HG03175 (cell line): Measurements from ENCODE around the gene SLC5A9.
"Not testable (repeated sequence)": the region's sequence is repeated elsewhere in the genome, so short reads cannot be mapped to it uniquely, and the experiment has no call there.

Experiments used
- ATAC-seq: cut with Tn5 transposase; IDR thresholded peaks from one replicate; pipeline ENCODE4 v1.9.1; 2021; ENCODE audit warnings: mild to moderate bottlenecking, moderate library complexity; ENCODE audit not compliant: unreplicated experiment

Gene SLC5A9

DNA sequence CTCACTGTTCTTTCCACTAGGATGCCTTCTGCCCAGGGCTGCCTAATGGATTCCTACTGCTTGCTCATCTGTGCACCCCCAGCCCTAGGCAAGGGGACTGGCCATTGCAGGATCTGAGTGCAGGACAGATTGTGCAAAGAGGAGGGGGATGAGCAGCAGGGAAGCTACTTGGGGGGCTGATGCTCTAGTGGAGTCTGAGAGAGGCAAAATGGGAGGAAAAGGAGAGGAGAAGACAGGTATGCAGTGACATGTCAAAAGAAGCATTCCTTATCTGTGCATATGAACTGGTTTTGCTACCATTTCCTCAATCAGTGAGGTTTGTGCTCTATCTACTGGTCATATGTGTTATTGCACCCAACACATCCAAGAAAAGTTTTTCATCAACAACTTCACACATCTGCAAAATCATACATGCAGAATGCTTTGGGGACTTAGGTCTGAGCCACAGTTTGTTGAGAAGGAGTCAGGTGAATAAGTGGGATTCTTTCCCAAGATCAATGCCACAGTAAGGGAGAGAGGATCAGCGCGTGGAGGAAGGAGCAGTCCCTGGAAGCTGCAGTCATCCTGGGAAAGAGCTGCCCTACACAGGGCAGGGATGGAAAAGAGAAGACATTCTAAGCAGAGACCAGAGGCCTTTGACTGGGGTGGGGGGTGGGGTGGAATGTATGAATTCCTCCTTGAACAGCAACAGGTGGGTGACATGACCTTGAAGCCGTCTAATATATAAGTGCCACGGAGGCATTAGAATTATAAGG lies 14.4 kb downstream of the SLC5A9 start:
- peak; percentile 68 for ATAC-seq

DNA sequence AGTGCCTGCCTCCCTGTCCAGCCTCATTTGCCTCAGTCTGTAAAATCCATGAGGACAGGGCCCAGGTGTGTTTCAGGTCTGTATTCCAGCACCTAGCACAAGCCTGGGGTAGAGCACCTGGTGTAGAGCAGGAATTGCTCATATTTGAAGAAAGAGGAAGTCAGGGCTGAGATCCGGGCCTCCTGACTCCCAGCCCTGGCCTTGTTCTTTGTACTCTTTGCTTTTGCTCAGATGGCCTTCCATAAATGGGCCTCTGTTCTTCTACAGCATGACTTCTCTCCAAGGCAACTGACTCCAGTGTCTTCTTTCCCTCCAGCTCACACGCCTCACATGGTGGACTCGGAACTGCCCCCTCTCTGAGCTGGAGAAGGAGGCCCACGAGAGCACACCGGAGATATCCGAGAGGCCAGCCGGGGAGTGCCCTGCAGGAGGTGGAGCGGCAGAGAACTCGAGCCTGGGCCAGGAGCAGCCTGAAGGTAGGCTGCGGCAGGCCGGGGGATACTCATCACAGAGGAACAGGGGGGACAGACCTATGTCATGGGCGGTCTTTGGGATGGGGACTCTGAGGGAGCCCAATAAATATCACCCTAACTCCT lies 19.7 kb downstream of the SLC5A9 start:
- ATAC-seq, result no peak

DNA sequence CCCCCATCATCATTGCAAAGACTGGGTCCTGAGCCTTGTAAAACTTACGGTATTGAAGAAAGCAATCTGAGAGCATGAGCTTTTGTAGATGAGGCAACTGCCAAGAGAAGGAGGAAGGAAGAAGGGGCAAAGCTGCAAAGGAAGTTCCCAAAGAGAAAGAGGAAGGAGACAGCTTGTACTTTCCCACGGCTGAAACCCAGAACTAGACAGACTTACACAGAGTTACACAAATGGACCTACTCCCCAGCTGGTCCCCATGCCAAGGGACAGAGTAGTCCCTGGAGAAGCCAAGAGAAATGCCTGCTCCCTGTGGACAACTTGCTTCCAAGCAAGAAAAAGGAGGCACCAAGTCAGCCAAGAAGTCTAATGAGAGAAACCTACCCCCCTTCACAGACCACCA lies 22.6 kb downstream of the SLC5A9 start:
- ATAC-seq, result no peak

DNA sequence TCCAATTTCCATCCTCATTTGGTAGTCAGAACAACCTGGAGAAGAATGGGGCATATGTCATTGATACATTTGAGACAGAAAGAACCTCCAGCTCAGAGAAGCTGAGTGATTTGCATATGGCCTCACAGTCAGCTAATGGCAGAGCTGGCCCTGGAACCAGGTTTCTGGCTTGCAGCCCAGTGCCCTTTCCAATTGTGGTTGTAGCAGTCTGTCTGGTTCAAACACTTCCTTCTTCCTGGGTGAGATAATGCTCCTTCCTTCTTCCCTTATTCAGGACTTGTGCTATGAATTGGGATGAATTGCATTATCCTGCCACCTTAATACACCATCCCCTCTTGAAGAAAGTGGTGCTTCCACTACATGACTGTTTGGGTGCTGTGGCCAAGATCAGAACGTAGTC lies 24.2 kb downstream of the SLC5A9 start:
- ATAC-seq, result no peak

DNA sequence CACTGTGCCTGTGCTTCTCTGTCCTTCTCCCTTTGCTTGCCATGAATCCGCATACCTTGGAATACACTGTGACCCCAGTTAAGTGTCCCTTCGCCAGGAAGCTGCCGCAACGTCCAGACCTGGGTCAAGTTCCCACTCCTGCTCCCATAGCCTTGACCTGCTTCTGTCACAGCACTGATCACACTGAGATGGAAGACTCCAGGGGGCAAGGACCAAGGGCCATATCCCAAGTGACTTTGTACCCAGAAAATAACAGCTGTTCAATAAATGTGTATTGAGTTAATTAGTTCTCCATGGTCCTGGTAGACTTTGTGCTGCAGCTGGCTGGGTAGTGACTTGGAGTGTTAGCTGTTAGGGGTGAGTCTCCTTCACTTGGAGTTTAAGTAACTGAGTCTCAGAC lies 25.8 kb downstream of the SLC5A9 start:
- no peak for ATAC-seq

DNA sequence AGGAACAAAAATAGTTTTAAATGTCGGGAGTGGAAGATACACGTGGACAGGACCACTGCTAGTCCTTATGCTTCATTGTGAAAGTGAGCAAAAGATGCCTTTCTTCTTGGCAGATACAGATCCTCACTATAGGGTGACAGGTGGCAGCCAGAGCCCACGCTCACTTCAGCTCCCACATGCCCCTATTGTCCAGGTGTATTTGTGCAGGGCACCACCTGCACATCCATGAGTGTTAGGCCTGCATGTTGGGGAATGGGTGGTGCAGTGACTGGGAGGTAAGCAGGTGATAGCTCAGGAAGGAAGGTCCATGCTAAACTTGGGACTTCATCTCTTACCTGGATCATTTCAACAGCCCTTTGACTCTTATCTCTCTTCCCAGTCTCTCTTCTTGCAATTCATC lies 27.4 kb downstream of the SLC5A9 start:
- ATAC-seq, result no peak

DNA sequence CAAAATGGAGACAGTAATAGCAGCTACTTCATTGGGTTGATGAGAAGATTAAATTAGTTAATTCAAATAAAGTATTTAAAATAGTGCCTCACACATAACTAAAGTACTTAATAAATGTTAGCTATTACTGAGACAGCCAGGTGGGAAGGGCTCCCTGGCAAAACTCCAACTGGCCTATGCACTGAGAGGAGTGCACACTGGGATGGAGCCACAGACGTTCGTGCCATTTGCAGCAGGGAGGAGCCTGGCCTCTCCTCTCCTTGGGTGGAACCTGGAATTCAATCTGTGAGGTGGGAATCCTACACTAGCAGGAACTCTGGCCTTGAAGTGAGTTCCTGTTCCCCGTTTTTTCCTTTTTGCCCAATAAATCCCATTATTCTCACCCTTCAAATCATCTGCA lies 28.1 kb downstream of the SLC5A9 start:
- no peak for ATAC-seq

DNA sequence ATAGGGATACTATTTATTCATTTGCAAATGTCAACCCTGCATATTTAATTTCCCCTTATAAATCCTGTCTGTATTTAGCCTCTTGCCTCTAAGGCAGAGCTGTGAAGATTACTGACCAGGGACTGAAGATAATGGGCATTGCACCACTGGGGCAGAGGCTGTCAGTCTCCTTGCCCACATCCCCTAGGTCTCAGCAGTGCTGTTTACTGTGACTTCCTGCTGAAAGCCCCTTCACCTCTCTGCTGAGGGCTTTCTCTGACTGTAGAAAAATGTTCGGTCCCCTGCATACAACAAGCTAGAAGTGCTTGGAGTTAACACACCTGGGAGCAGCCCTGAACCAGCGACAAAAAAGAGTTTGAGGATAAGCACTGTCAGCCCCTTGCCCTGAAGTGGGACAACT lies 28.8 kb downstream of the SLC5A9 start:
- no peak for ATAC-seq

DNA sequence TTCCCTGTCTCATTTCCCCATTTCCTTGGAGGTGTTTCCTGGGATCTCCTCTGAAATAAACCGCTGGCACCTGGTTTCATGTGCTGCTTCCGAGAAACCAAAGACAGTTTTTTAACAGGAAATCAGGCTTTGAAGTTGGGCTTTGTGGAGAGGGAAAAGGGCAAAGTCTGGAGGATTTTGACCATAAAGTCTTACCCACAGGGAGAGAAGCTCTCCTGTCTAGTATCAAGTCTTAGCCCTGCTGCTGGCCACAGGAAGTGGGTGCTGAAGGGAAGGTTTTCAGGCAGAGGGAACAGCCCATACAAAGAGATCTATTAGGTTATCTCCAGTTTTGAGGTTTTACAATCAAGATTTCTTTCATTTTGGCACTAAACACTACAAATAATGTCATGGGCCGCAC lies 29.3 kb downstream of the SLC5A9 start:
- no peak for ATAC-seq

DNA sequence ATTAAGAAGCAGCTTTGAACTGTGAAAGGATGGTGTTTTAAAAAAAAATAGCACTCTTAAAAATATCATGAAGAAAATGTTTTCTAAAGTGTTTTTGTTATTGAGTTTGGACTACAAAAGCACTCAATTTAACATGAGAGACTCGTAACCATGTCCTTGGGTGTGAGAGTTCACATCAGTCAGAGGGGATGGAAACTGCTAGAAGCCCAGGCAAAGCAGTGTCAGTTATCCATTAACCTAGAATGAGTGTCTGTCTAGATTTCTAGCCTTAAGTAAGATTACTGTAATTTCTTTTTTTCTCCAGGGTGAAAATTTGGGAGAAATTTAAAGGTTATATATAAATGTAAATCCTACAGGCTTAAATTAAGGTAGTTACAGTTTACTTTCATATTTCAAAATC lies 31.7 kb downstream of the SLC5A9 start:
- no peak for ATAC-seq

DNA sequence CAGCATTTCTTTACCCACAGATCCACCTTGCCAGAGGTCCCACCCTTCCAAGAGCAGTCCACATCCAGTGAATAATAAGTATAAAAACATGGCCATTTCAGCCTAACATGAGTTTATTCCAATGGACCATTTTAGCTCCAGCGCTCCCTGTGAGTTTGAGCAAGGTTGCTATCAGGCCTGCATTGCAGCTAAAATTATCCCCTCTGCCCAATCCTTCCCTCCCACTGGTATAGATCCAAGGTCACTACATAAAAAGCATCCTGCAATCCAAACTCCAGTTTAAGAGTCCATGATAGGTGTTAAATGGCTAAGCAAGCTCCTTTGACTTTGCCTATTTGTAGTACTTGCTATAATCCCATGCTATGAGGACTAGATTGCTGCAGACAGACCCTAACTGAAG lies 35.6 kb downstream of the SLC5A9 start:
- ATAC-seq, result no peak

DNA sequence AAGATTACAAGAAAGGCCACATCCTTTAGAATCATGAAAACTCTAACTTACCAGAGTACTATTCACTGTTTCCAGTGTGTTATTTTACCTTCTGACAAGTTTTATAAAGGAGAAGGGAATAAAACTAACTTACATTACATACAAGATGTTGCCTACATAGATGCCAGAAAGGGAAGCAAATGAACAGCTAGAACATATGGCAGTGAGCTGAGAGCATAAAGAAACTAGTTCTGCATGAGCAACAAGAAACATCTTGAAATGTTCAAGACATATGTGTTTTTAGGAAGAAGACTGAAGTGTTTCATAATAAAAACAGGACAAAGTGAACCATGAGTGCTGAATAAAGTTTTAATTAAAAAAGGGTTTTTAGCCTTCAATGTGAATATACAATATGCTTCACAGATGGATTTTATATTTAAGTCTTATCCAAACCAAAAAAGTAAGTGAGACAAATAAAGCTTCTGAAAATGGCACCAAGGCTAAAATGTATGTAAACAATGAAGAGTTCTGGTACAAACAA lies 39.4 kb downstream of the SLC5A9 start:
- no peak for ATAC-seq

DNA sequence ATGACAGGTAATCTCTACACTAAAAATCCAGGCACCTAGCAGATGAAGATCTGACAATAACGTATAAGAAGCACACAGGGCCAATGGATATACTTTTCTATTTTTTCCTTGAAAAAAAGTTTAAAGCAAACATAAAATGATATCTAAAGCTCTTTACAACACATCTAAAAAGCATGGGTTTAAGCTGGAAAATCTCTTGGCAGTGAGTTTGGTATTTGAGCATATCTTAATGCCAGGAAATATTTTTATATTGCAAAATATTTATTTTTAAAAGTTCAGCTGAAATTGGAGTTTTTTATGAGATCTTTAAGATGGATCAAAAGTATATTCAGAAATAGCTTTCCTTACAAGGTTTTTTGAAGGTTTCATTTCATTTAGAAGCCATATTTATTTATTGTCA lies 40.5 kb downstream of the SLC5A9 start:
- ATAC-seq, result no peak

DNA sequence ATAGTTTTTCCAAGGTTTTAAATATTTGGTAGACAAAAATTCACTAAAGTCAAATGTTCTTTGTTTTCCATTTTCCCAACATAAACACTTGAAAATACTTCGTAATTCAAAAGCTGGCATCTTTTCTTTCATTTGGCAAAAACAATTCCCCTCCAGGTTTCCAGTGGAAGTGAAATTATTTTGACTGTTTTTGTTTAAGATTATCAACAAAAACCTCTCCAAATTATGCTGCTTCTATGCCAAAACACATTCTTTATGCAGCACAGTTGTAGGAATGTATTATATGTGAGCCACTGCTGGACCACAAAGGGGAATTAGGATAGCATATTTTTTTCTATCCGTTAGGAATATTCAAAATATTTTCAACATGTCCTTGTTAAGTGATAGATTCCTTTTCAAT lies 44.1 kb downstream of the SLC5A9 start:
- no peak for ATAC-seq

DNA sequence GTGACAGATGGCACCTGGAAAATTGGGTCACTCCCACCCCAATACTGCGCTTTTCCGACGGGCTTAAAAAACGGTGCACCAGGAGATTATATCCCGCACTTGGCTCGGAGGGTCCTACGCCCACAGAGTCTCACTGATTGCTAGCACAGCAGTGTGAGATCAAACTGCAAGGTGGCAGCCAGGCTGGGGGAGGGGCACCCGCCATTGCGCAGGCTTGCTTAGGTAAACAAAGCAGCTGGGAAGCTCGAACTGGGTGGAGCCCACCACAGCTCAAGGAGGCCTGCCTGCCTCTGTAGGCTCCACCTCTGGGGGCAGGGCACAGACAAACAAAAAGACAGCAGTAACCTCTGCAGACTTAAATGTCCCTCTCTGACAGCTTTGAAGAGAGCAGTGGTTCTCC lies 54.9 kb downstream of the SLC5A9 start:
- not testable (repeated sequence) for ATAC-seq

DNA sequence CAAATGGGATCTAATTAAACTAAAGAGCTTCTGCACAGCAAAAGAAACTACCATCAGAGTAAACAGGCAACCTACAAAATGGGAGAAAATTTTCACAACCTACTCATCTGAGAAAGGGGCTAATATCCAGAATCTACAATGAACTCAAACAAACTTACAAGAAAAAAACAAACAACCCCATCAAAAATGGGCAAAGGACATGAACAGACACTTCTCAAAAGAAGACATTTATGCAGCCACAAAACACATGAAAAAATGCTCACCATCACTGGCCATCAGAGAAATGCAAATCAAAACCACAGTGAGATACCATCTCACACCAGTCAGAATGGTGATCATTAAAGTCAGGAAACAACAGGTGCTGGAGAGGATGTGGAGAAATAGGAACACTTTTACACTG lies 59.8 kb downstream of the SLC5A9 start:
- not testable (repeated sequence) for ATAC-seq

DNA sequence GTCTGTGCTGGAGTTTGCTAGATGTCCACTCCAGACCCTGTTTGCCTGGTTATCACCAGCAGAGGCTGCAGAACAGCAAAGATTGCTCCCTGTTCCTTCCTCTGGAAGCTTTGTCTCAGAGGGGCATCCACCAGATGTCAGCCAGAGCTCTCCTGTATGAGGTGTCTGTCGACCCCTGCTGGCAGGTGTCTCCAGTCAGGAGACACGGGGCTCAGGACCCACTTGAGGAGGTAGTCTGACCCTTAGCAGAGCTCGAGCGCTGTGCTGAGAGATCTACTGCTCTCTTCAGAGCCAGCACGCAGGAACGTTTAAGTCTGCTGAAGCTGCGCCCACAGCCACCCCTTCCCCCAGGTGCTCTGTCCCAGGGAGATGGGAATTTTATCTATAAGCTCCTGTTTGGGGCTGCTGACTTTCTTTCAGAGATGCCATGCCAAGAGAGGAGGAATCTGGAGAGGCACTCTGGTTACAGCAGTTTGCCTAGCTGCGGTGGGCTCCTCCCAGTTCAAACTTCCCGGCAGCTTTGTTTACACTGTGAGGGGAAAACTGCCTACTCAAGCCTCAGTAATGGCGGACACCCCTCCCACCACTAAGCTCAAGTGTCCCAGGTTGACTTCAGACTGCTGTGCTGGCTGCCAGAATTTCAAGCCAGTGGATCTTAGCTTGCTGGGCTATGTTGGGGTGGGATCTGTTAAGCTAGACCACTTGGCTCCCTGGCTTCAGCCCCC lies 62.3 kb downstream of the SLC5A9 start:
- ATAC-seq, result not testable (repeated sequence)

DNA sequence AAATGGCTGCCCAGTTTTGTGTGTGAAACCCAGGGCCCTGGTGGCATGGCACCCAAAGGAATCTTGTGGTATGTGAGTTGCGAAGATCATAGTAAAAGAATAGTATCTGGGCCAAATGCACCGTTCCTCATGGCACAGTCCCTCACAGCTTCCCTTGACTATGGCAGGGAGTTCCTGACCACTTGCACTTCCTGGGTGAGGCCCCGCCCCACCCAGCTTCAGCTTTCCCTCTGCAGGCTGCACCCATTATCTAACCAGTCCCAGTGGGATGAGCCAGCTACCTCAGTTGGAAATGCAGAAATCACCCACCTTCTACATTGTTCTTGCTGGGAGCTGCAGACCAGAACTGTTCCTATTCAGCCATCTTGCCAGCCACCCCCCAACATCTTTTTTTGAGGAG lies 63.0 kb downstream of the SLC5A9 start:
- ATAC-seq, result no peak

DNA sequence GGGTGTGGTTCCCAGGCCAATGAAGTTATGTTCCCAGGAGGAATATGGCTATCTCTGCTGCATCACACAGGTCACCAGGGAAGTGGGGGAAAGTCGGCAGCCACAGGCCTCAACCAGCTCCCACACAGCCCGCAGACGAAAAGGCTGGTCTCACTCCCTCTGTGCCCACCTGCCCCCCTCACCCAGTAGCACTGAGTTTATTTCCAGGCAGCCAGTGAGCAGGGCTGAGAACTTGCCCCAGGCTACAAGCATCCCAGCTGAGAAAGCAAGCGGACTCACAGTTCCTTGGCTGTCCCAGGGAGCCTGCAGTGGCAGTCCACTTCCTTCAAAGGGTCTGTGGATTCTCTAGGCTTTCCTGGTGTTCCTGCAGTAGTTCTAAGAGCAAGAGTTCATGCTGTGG lies 68.9 kb downstream of the SLC5A9 start:
- no peak for ATAC-seq

DNA sequence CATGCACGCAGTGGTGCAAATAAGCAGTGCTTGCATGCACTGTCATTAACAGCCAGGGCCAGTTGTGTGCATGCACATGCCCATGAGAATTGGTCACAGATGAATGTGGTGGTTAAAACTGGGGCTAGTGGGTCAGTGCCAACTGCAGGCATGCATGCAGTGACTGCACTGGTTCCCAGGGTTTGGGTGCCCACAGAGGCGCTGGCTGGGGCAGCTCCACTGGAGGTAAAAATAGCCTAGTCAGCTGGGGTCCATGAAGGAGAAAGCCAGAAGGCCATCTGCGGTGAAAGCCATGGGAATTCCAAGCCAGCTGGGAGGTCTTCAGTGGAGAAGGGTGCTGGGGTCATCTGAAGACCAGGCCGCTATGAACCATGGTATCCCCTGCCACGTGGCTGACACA lies 70.2 kb downstream of the SLC5A9 start:
- ATAC-seq, result no peak

DNA sequence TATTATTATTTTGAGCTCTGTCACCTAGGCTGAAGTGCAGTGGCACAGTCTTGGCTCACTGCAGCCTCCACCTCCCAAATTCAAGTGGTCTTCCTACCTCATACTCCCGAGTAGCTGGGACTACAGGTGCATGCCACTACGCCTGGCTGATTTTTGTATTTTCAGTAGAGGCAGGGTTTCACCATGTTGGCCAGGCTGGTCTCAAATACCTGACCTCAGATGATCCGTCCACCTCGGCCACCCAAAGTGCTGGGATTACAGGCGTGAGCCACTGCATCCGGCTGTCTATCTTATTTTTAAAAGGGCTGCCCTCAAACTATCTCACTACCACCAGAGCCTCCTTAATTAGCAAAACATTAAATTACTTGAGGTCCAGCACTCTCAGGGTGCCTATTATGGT lies 71.6 kb downstream of the SLC5A9 start:
- not testable (repeated sequence) for ATAC-seq

DNA sequence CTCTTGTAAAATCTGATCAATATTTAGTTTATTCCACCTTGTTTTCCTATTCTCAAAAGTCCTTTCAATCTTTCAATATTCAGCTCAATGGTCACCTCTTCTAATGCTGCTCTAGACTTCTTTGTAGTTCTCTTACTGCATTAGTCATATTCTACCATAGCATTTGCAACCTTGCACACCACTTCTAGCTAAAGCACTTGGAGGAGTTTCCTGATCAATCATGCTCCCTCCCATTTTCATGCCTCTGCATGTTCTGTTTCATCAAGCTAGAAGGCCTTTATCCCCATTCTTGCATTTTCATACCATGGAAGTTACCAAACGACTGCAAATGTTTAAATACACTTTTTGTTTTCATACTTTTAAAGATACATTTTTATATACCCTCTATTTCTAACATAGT lies 72.1 kb downstream of the SLC5A9 start:
- ATAC-seq, result no peak
